DND-41 (cell line): ENCODE measurements around the gene NLRP11.

Experiments used
- ATAC-seq: fragments of 200-7000 bp; cut with Tn5 transposase; 3 replicates; pipeline ENCODE4 v1.9.1; 2021; ENCODE audit warnings: low read depth; ENCODE audit not compliant: insufficient read depth
- DNase-seq: peaks from one replicate; pipeline ENCODE4 v3.0.0-alpha.2; 2020
- H2AFZ ChIP-seq: 2 replicates; pipeline ENCODE4 v1.6.0; 2012; ENCODE audit warnings: low read depth, low read length
- H3K27ac ChIP-seq: 2 replicates; pipeline ENCODE4 v1.5.1; 2012; ENCODE audit warnings: low read length, inconsistent platforms
- H3K27me3 ChIP-seq: fragments of 200-600 bp; sonication (generic); 2 replicates; pipeline ENCODE4 v1.6.0; 2012; ENCODE audit warnings: low read length, mild to moderate bottlenecking, inconsistent platforms; ENCODE audit not compliant: insufficient read depth, poor library complexity
- H3K36me3 ChIP-seq: 2 replicates; pipeline ENCODE4 v1.5.1; 2012; ENCODE audit warnings: low read length, inconsistent platforms; ENCODE audit not compliant: insufficient read depth
- H3K4me1 ChIP-seq: 2 replicates; pipeline ENCODE4 v1.5.1; 2012; ENCODE audit warnings: mild to moderate bottlenecking, low read length; ENCODE audit not compliant: insufficient read depth
- H3K4me2 ChIP-seq: 2 replicates; pipeline ENCODE4 v1.6.0; 2012; ENCODE audit warnings: mild to moderate bottlenecking, moderate library complexity, low read length, inconsistent platforms; ENCODE audit not compliant: insufficient read depth
- H3K4me3 ChIP-seq, 2 experiments: fragments of 200-600 bp in 1 of 2; shearing (Covaris generic) in 1 of 2; 2 replicates each; pipeline ENCODE4 v1.5.1; 2012 to 2016; ENCODE audit warnings: inconsistent platforms in 2 of 2, low read length in 2 of 2, mild to moderate bottlenecking in 2 of 2, low read depth in 1 of 2, moderate library complexity in 1 of 2
- H3K79me2 ChIP-seq: 2 replicates; pipeline ENCODE4 v1.6.0; 2012; ENCODE audit warnings: low read length, inconsistent platforms; ENCODE audit not compliant: insufficient read depth
- H3K9ac ChIP-seq: 2 replicates; pipeline ENCODE4 v1.6.0; 2012; ENCODE audit warnings: low read depth, mild to moderate bottlenecking, inconsistent platforms, low read length, moderate library complexity
- H3K9me3 ChIP-seq: 2 replicates; pipeline ENCODE4 v1.5.1; 2012; ENCODE audit warnings: low read length, moderate library complexity, mild to moderate bottlenecking, inconsistent platforms; ENCODE audit not compliant: insufficient read depth, severe bottlenecking
- H4K20me1 ChIP-seq: 2 replicates; pipeline ENCODE4 v1.6.0; 2012; ENCODE audit warnings: low read length; ENCODE audit not compliant: insufficient read depth
- EZH2 ChIP-seq: IDR thresholded peaks from 3 replicates; pipeline ENCODE4 v1.6.1; 2012; ENCODE audit warnings: borderline replicate concordance, low read depth, mild to moderate bottlenecking, moderate library complexity, low read length, inconsistent platforms; ENCODE audit not compliant: severe bottlenecking
- TF ChIP-seq, protein P1 (sequence below): IDR thresholded peaks from 2 replicates; pipeline ENCODE4 v1.5.1; 2012; ENCODE audit warnings: borderline replicate concordance, low read length, moderate library complexity, mild to moderate bottlenecking; ENCODE audit not compliant: poor library complexity, severe bottlenecking; ENCODE audit errors: extremely low read depth

The NLRP11 gene

DNA sequence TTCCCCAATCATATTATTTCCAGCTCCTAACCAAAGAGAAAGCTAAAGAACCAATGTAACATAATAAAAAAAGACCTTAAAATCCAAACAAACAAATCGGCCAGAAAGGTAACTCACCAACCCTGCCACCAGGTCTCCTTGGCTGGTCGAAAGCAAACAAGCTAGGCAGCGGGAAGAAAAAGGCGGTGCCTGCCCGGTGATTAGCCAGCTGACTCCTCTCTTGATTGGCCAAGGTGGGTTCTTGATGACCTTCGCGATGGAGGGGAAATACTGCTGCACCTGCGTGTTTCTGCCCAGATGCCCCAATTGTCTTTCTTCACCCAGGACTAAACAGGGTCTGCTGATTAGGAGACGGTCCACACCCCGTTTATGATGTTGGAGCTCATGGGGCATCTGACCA, at the start of gene NLRP11:
TSS of gene NLRP11 (minus strand) at position 154 of the 400 bp plus-strand sequence. CDS start 13,825 bp downstream, outside the sequence.
- Histone ChIP-seq H3K4me3 (no peak within 1 kb of the TSS), H3K27me3 (no peaks in the 10 kb centered on the region), H3K9me3 (no peaks in the 10 kb centered on the region), H2AFZ (no peak within 1 kb of the TSS), H4K20me1 (no peaks in the 10 kb centered on the region), H3K79me2 (no peaks in the 10 kb centered on the region), H3K4me1 (no peaks in the 10 kb centered on the region), H3K9ac (no peak within 1 kb of the TSS), H3K36me3 (no peaks in the 10 kb centered on the region), H3K4me2 (no peak within 1 kb of the TSS), H3K27ac (no peak within 1 kb of the TSS)
- ATAC-seq (no peak), DNase-seq (no peak)
- TF ChIP-seq, protein P1, sequence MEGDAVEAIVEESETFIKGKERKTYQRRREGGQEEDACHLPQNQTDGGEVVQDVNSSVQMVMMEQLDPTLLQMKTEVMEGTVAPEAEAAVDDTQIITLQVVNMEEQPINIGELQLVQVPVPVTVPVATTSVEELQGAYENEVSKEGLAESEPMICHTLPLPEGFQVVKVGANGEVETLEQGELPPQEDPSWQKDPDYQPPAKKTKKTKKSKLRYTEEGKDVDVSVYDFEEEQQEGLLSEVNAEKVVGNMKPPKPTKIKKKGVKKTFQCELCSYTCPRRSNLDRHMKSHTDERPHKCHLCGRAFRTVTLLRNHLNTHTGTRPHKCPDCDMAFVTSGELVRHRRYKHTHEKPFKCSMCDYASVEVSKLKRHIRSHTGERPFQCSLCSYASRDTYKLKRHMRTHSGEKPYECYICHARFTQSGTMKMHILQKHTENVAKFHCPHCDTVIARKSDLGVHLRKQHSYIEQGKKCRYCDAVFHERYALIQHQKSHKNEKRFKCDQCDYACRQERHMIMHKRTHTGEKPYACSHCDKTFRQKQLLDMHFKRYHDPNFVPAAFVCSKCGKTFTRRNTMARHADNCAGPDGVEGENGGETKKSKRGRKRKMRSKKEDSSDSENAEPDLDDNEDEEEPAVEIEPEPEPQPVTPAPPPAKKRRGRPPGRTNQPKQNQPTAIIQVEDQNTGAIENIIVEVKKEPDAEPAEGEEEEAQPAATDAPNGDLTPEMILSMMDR: no peak
- TF ChIP-seq EZH2: no peak

DNA sequence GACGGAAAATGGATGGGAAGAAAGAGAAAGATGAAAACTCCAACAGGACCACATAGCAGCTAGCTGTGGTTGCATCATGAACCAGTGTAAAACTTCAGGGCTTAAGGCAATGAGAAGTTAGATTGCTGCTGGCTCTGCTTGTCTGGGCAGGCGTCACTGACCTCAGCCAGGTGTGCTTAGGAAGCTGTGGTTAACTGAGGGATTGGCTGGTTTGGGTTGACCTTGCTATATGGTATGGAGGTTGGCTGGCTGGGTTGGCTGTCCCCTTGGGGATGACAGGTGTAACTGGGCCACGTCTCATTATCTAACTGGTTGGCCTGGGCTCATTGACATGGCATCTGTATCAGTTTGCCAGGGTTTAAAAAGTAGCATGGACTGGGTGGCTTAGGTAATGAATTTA, 45.4 kb upstream of the NLRP11 start:
- Histone ChIP-seq H3K9me3 (no peaks in the 10 kb centered on the region), H3K27ac (no peak overlapping the region), H4K20me1 (no peaks in the 10 kb centered on the region), H3K4me1 (no peaks in the 10 kb centered on the region), H3K9ac (no peak overlapping the region), H3K27me3 (no peaks in the 10 kb centered on the region), H2AFZ (no peak overlapping the region), H3K4me3 (no peak overlapping the region), H3K4me2 (no peak overlapping the region), H3K79me2 (no peaks in the 10 kb centered on the region), H3K36me3 (no peaks in the 10 kb centered on the region)
- TF ChIP-seq EZH2: no peak
- DNase-seq (no peak), ATAC-seq (no peak)

DNA sequence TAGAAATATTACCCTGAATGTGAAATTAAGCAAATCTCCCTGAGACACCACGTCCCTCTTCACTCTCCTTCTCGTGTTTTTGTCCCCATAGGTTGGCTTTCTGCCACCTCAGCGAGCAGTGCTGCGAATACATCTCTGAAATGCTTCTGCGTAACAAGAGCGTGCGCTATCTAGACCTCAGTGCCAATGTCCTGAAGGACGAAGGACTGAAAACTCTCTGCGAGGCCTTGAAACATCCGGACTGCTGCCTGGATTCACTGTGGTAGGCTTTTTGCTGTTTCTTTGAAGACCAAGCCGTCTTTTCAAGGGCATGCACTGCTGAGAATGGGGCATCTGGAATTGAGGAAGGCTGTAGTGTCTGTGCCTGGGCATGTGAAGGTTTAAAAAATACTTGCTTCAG, 38.9 kb upstream of the NLRP11 start:
- H3K36me3 ChIP-seq: no peaks in the 10 kb centered on the region
- H3K9ac ChIP-seq: no peak overlapping the region
- ATAC-seq (no peak), DNase-seq (no peak)
- H3K27ac ChIP-seq: no peak overlapping the region
- H3K27me3 ChIP-seq: no peaks in the 10 kb centered on the region
- H4K20me1 ChIP-seq: no peaks in the 10 kb centered on the region
- no peaks in the 10 kb centered on the region for H3K9me3 ChIP-seq
- no peak overlapping the region for H3K4me2 ChIP-seq
- no peaks in the 10 kb centered on the region for H3K4me1 ChIP-seq
- TF ChIP-seq, protein P1: no peak
- TF ChIP-seq EZH2: no peak
- no peak overlapping the region for H2AFZ ChIP-seq
- H3K79me2 ChIP-seq: no peaks in the 10 kb centered on the region
- no peak overlapping the region for H3K4me3 ChIP-seq

DNA sequence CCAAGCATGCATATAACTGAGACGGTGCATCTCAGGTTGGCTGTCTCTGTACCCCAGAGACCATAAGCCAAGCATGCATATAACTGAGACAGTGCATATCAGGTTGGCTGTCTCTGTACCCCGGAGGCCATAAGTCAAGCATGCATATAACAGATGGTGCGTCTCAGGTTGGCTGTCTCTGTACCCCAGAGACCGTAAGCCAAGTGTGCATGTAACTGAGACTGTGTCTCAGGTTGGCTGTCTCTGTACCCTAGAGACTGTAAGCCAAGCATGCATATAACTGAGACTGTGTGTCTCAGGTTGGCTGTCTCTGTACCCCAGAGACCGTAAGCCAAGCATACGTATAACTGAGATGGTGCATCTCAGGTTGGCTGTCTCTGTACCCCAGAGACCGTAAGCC, 35.3 kb upstream of the NLRP11 start:
- Histone ChIP-seq H3K9ac (no peak overlapping the region), H3K27me3 (no peaks in the 10 kb centered on the region), H3K79me2 (no peaks in the 10 kb centered on the region), H2AFZ (no peak overlapping the region), H3K4me3 (no peak overlapping the region), H3K27ac (no peak overlapping the region), H3K9me3 (no peaks in the 10 kb centered on the region), H3K4me1 (no peaks in the 10 kb centered on the region), H3K36me3 (no peaks in the 10 kb centered on the region), H3K4me2 (no peak overlapping the region), H4K20me1 (no peaks in the 10 kb centered on the region)
- no peak for ATAC-seq
- TF ChIP-seq, protein P1: no peak
- TF ChIP-seq EZH2: no peak
- no peak for DNase-seq
